ENCODE results near the gene HDGF. TPM values are rescaled to one million over a fixed set of nuclear protein-coding genes. Genes with fewer than 3 reads are reported as not detected.

The HDGF gene
- total and polyA plus RNA-seq, 2 donors (not counting 3 experiments of a cell fraction or from before 2014, with no cell fraction given) = 95.1 to 298 TPM

GRCh38 chr1:156717351-156717750 lies 34.1 kb downstream of the HDGF start:
- Histone ChIP-seq H3K9ac (replicated peaks; ENCODE audit: extremely low read depth, insufficient read depth, low read length) (no peak overlapping the region), H4K20me1 (replicated peaks; ENCODE audit: control insufficient read depth, extremely low read depth, insufficient read depth, low read length) (no peaks in the 10 kb centered on the region), H2AFZ (ENCODE audit: low read depth, low read length) (no peak overlapping the region), H3K4me2 (ENCODE audit: insufficient read depth, low read length) (no peak overlapping the region), H3K79me2 (ENCODE audit: control insufficient read depth, insufficient read depth, low read length) (no peaks in the 10 kb centered on the region), H3K27ac (ENCODE audit: insufficient read depth, low read depth, low read length) (no peak overlapping the region), H3K4me1 (ENCODE audit: control insufficient read depth, extremely low read depth, insufficient read depth, low read length) (no peaks in the 10 kb centered on the region), H3K9me3 (replicated peaks; ENCODE audit: control insufficient read depth, insufficient read depth, low read length) (no peaks in the 10 kb centered on the region), H3K9me1 (replicated peaks; ENCODE audit: control insufficient read depth, extremely low read depth, insufficient read depth, low read length) (no peaks in the 10 kb centered on the region), H3K36me3 (ENCODE audit: control insufficient read depth in 2 of 2, extremely low read depth in 1 of 2, insufficient read depth in 2 of 2, low read length in 2 of 2) (peaks cover 0 to 5% of the 10 kb centered on the region in 2 experiments), H3K4me3 (replicated peaks in 1 of 3; ENCODE audit: insufficient read depth in 1 of 3, low read depth in 1 of 3, low read length in 3 of 3) (no peak overlapping the region), H3K27me3 (ENCODE audit: control insufficient read depth in 2 of 2, insufficient read depth in 2 of 2, low read length in 2 of 2) (no peaks in the 10 kb centered on the region)
- POLR2A ChIA-PET = no interaction called here
- no peak for TF ChIP-seq POLR2AphosphoS5 (IDR thresholded peaks at IDR 0.05; ENCODE audit: insufficient read depth, low read depth, low read length)
- dilution Hi-C loops (cut with MboI; ENCODE audit: extremely low pct_ligation_motif_present, low sequenced_read_pairs) = no loop called here
- FAIRE-seq = no peak
- CTCF ChIA-PET = interaction anchor here (8.2 to 11.2 kb wide), 2 partner anchors 9 to 27 kb away, joined by 82 to 138 read pairs; no protein-coding TSS in a partner anchor
- peak; percentile 21 for DNase-seq (ENCODE audit: low read depth, low spot score)
- intact Hi-C loops (cut with micrococcal nuclease) = no loop called here
- no TSS peak for BruUV-seq (replicated peaks)

GRCh38 chr1:156714830-156715229 lies 36.6 kb downstream of the HDGF start:
- no TSS peak for BruUV-seq (replicated peaks)
- dilution Hi-C loops (cut with MboI; ENCODE audit: extremely low pct_ligation_motif_present, low sequenced_read_pairs) = no loop called here

More at GRCh38 chr1:156714830-156715229, 36.6 kb downstream of the HDGF start:
- POLR2A ChIA-PET = no interaction called here
- no peaks in the 10 kb centered on the region for H3K79me2 ChIP-seq (ENCODE audit: control insufficient read depth, insufficient read depth, low read length)
- no peaks in the 10 kb centered on the region for H4K20me1 ChIP-seq (replicated peaks; ENCODE audit: control insufficient read depth, extremely low read depth, insufficient read depth, low read length)
- H3K27ac ChIP-seq (ENCODE audit: insufficient read depth, low read depth, low read length) = no peak overlapping the region
- CTCF ChIA-PET = interaction anchor here (2.0 to 11.2 kb wide), 3 partner anchors 9 to 24 kb away, joined by 11 to 138 read pairs (median 82); partner anchors contain the start of gene CRABP2
- H3K4me1 ChIP-seq (ENCODE audit: control insufficient read depth, extremely low read depth, insufficient read depth, low read length) = no peaks in the 10 kb centered on the region
- FAIRE-seq (no peak), DNase-seq (ENCODE audit: low read depth, low spot score) (no peak)
- H3K36me3 ChIP-seq (ENCODE audit: control insufficient read depth in 2 of 2, extremely low read depth in 1 of 2, insufficient read depth in 2 of 2, low read length in 2 of 2) = no peaks in the 10 kb centered on the region
- TF ChIP-seq EZH2 (IDR thresholded peaks at IDR 0.05; ENCODE audit: borderline replicate concordance, low read depth, low read length, severe bottlenecking) = no peak
- TF ChIP-seq GATA2 (IDR thresholded peaks at IDR 0.05; ENCODE audit: insufficient read depth, insufficient read length, low read depth, low read length) = no peak
- no peak for TF ChIP-seq MYC (IDR thresholded peaks at IDR 0.05; ENCODE audit: low read depth, low read length)
- TF ChIP-seq JUN (IDR thresholded peaks at IDR 0.05; ENCODE audit: borderline replicate concordance, insufficient read depth, insufficient read length, low read depth) = no peak
- H3K4me3 ChIP-seq (replicated peaks in 1 of 3; ENCODE audit: insufficient read depth in 1 of 3, low read depth in 1 of 3, low read length in 3 of 3) = no peak overlapping the region
- H3K9ac ChIP-seq (replicated peaks; ENCODE audit: extremely low read depth, insufficient read depth, low read length) = no peak overlapping the region
- H3K27me3 ChIP-seq (ENCODE audit: control insufficient read depth in 2 of 2, insufficient read depth in 2 of 2, low read length in 2 of 2) = no peaks in the 10 kb centered on the region
- H3K4me2 ChIP-seq (ENCODE audit: insufficient read depth, low read length) = no peak overlapping the region
- H2AFZ ChIP-seq (ENCODE audit: low read depth, low read length) = no peak overlapping the region
- no peaks in the 10 kb centered on the region for H3K9me3 ChIP-seq (replicated peaks; ENCODE audit: control insufficient read depth, insufficient read depth, low read length)
- intact Hi-C loops (cut with micrococcal nuclease) = no loop called here
- no peaks in the 10 kb centered on the region for H3K9me1 ChIP-seq (replicated peaks; ENCODE audit: control insufficient read depth, extremely low read depth, insufficient read depth, low read length)

Measured in endothelial cell of umbilical vein (primary cell).